Measurements from ENCODE around the gene KRTAP2-2. TPM values are rescaled to one million over a fixed set of nuclear protein-coding genes. Genes with fewer than 3 reads are reported as not detected.

KRTAP2-2 gene
- total RNA-seq, 2 donors from 2014 or later, result not detected

GRCh38 chr17:41009301-41009760 is 45.7 kb downstream of the KRTAP2-2 start:
- no peak for DNase-seq

DNA sequence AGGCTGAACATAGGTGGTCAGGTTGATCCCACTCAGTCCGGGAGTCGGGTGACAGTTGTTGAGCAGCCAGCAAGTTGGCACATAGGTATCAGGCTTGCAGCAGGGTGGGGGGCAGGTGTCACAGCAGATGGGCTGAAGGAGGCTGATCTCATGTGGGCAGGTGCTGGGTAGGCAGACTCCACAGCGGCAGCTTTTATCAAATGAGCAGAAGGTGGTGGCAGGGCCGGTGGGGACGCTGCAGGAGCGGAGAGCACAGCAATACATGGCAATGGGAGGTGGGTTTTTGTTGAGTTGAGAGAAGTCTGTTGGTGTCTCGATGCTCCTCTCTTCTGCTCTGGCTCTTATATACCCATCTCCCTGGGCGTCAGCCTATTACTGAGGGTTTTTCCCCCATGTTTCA is 46.2 kb downstream of the KRTAP2-2 start, which contains the start of gene KRTAP3-1:
KRTAP3-1 (minus strand) TSS at position 318 of the 400 bp plus-strand sequence; CDS start at position 264, 54 bp downstream.
- no peaks in the 10 kb centered on the region for H3K9me3 Mint-ChIP-seq
- H3K36me3 Mint-ChIP-seq (ENCODE audit: insufficient read depth in 2 of 2), result no peaks in the 10 kb centered on the region
- H3K27me3 Mint-ChIP-seq (ENCODE audit: low read depth), result no peaks in the 10 kb centered on the region
- no peak for ATAC-seq (replicated peaks in 1 of 2)
- DNase-seq, result no peak
- H3K4me3 Mint-ChIP-seq, result no peak within 1 kb of the TSS
- H3K4me1 Mint-ChIP-seq (ENCODE audit: low read depth), result no peaks in the 10 kb centered on the region
- no peak within 1 kb of the TSS for H3K27ac Mint-ChIP-seq

More at GRCh38 chr17:41009301-41009760, 45.7 kb downstream of the KRTAP2-2 start:
- Mint-ChIP-seq H3K4me3 (no peak overlapping the region), H3K27me3 (ENCODE audit: low read depth) (no peaks in the 10 kb centered on the region), H3K36me3 (ENCODE audit: insufficient read depth in 2 of 2) (no peaks in the 10 kb centered on the region), H3K9me3 (no peaks in the 10 kb centered on the region), H3K4me1 (ENCODE audit: low read depth) (no peaks in the 10 kb centered on the region), H3K27ac (no peak overlapping the region)
- ATAC-seq (replicated peaks in 1 of 2), result no peak

Other genes with a start within 250 kb of the KRTAP2-2 start
- gene KRT10, start 232.6 kb downstream of the KRTAP2-2 start, total RNA-seq, result 10 to 100 TPM; 59.1 to 59.3 TPM
- gene KRT12, start 188.0 kb downstream of the KRTAP2-2 start, total RNA-seq, result not detected
- not detected for gene KRT20, start 170.0 kb downstream of the KRTAP2-2 start, total RNA-seq
- not detected for gene KRT23, start 117.6 kb downstream of the KRTAP2-2 start, total RNA-seq
- gene KRT39, start 88.3 kb downstream of the KRTAP2-2 start, total RNA-seq, result not detected
- gene KRT40, start 70.9 kb downstream of the KRTAP2-2 start, total RNA-seq, result not detected
- gene KRTAP3-3, start 61.1 kb downstream of the KRTAP2-2 start, total RNA-seq, result not detected
- gene KRTAP3-2, start 55.3 kb downstream of the KRTAP2-2 start, total RNA-seq, result not detected
- not detected for gene KRTAP3-1, start 46.1 kb downstream of the KRTAP2-2 start, total RNA-seq
- gene KRTAP1-5, start 28.0 kb downstream of the KRTAP2-2 start, total RNA-seq, result not detected
- not detected for gene KRTAP1-4, start 25.0 kb downstream of the KRTAP2-2 start, total RNA-seq
- gene KRTAP1-3, start 20.4 kb downstream of the KRTAP2-2 start, total RNA-seq, result not detected
- gene KRTAP1-1, start 13.8 kb downstream of the KRTAP2-2 start, total RNA-seq, result not detected
- gene KRTAP2-1, start 7.9 kb downstream of the KRTAP2-2 start, total RNA-seq, result not detected
- not detected for gene KRTAP2-3, start 4.9 kb upstream of the KRTAP2-2 start, total RNA-seq
- gene KRTAP2-4, start 10.6 kb upstream of the KRTAP2-2 start, total RNA-seq, result not detected
- gene KRTAP4-7, start 28.9 kb upstream of the KRTAP2-2 start, total RNA-seq, result not detected
- gene KRTAP4-8, start 42.9 kb upstream of the KRTAP2-2 start, total RNA-seq, result not detected
- not detected for gene KRTAP4-16, start 47.0 kb upstream of the KRTAP2-2 start, total RNA-seq
- not detected for gene KRTAP4-9, start 50.2 kb upstream of the KRTAP2-2 start, total RNA-seq
- gene KRTAP4-11, start 63.1 kb upstream of the KRTAP2-2 start, total RNA-seq, result not detected
- gene KRTAP4-12, start 69.0 kb upstream of the KRTAP2-2 start, total RNA-seq, result not detected
- not detected for gene KRTAP4-6, start 85.3 kb upstream of the KRTAP2-2 start, total RNA-seq
- gene KRTAP4-5, start 94.6 kb upstream of the KRTAP2-2 start, total RNA-seq, result not detected
- gene KRTAP4-4, start 105.5 kb upstream of the KRTAP2-2 start, total RNA-seq, result not detected
- gene KRTAP4-3, start 113.0 kb upstream of the KRTAP2-2 start, total RNA-seq, result not detected
- not detected for gene KRTAP4-2, start 123.0 kb upstream of the KRTAP2-2 start, total RNA-seq
- not detected for gene KRTAP4-1, start 129.7 kb upstream of the KRTAP2-2 start, total RNA-seq
- not detected for gene KRTAP9-1, start 134.7 kb upstream of the KRTAP2-2 start, total RNA-seq
- gene KRTAP9-2, start 171.4 kb upstream of the KRTAP2-2 start, total RNA-seq, result not detected
- not detected for gene KRTAP9-3, start 177.2 kb upstream of the KRTAP2-2 start, total RNA-seq
- gene KRTAP9-8, start 182.8 kb upstream of the KRTAP2-2 start, total RNA-seq, result not detected
- gene KRTAP9-4, start 194.5 kb upstream of the KRTAP2-2 start, total RNA-seq, result not detected
- gene KRTAP9-9, start 200.2 kb upstream of the KRTAP2-2 start, total RNA-seq, result not detected
- gene KRTAP9-6, start 210.1 kb upstream of the KRTAP2-2 start, total RNA-seq, result not detected
- not detected for gene KRTAP9-7, start 220.5 kb upstream of the KRTAP2-2 start, total RNA-seq
- not detected for gene KRTAP29-1, start 247.6 kb upstream of the KRTAP2-2 start, total RNA-seq